Naive thymus-derived CD4-positive, alpha-beta T cell (primary cell): Measurements from ENCODE around the gene RFFL. TPM values are rescaled to one million over a fixed set of nuclear protein-coding genes. Genes with fewer than 3 reads are reported as not detected.
"Not testable (repeated sequence)": the region's sequence is repeated elsewhere in the genome, so short reads cannot be mapped to it uniquely, and the experiment has no call there.

Experiments used
- ATAC-seq: fragments of 150-1000 bp; cut with Tn5 transposase; 2 replicates; pipeline ENCODE4 v1.10.0; 2021; ENCODE audit warnings: mild to moderate bottlenecking, moderate library complexity
- CTCF ChIA-PET: fragments of 350-600 bp; sonication (Branson Sonifier 250); formaldehyde crosslinking; loops from one replicate; lab custom pipeline; 2021; ENCODE audit warnings: antibody characterized with exemption; lab: Charles Lee
- POLR2A ChIA-PET: fragments of 350-600 bp; sonication (Branson Sonifier 250); formaldehyde crosslinking; loops from one replicate; lab custom pipeline; 2021; ENCODE audit warnings: antibody characterized with exemption, inconsistent platforms; lab: Charles Lee
- DNase-seq, 9 donors: peaks; one replicate each; pipeline versions ENCODE4 v3.0.0 to v3.0.0-alpha.2; 2020 to 2022; ENCODE audit warnings: mixed read lengths in 1 of 9
- H3K27ac ChIP-seq: one replicate; pipeline ENCODE4 v1.7.0; 2013; ENCODE audit warnings: mild to moderate bottlenecking, low read depth, low read length, moderate library complexity
- H3K27me3 ChIP-seq, 2 donors: one replicate each; pipeline ENCODE4 v1.7.0; 2013; ENCODE audit warnings: low read length in 2 of 2, mild to moderate bottlenecking in 2 of 2, moderate library complexity in 2 of 2; ENCODE audit not compliant: control insufficient read depth in 2 of 2, insufficient read depth in 2 of 2
- H3K36me3 ChIP-seq, 3 experiments: 1 replicate in 2 of 3; 2 replicates in 1 of 3; pipeline ENCODE4 v1.7.0; 2013; ENCODE audit warnings: low read length in 3 of 3, mild to moderate bottlenecking in 3 of 3, moderate library complexity in 1 of 3; ENCODE audit not compliant: insufficient read depth in 3 of 3, control insufficient read depth in 2 of 3
- H3K4me1 ChIP-seq, 2 donors: one replicate each; pipeline ENCODE4 v1.7.0; 2013; ENCODE audit warnings: low read length in 2 of 2, mild to moderate bottlenecking in 2 of 2, moderate library complexity in 1 of 2; ENCODE audit not compliant: control insufficient read depth in 2 of 2, insufficient read depth in 2 of 2
- H3K4me3 ChIP-seq: 2 replicates; pipeline ENCODE4 v1.7.0; 2013; ENCODE audit warnings: mild to moderate bottlenecking, low read length
- H3K9me3 ChIP-seq, 3 experiments: 1 replicate in 2 of 3; 2 replicates in 1 of 3; pipeline ENCODE4 v1.7.0; 2013; ENCODE audit warnings: low read length in 3 of 3; ENCODE audit not compliant: control insufficient read depth in 2 of 3
- H3K27ac Mint-ChIP-seq, 9 donors: one replicate each; pipeline ENCODE4 v1.8.0; 2020 to 2022; ENCODE audit warnings: mixed read lengths in 9 of 9, mild to moderate bottlenecking in 8 of 9, moderate library complexity in 5 of 9, inconsistent platforms in 2 of 9
- H3K27me3 Mint-ChIP-seq, 5 donors: one replicate each; pipeline ENCODE4 v1.8.0; 2021 to 2022; ENCODE audit warnings: mixed read lengths in 5 of 5, mild to moderate bottlenecking in 1 of 5
- H3K36me3 Mint-ChIP-seq, 5 donors: one replicate each; pipeline ENCODE4 v1.8.0; 2020 to 2022; ENCODE audit warnings: mixed read lengths in 5 of 5, mild to moderate bottlenecking in 3 of 5, inconsistent platforms in 1 of 5
- H3K4me1 Mint-ChIP-seq, 7 donors: one replicate each; pipeline ENCODE4 v1.8.0; 2020 to 2022; ENCODE audit warnings: mixed read lengths in 7 of 7, mild to moderate bottlenecking in 3 of 7, inconsistent platforms in 1 of 7
- H3K4me3 Mint-ChIP-seq, 10 donors: one replicate each; pipeline ENCODE4 v1.8.0; 2020 to 2022; ENCODE audit warnings: mild to moderate bottlenecking in 10 of 10, mixed read lengths in 10 of 10, moderate library complexity in 6 of 10, inconsistent platforms in 2 of 10
- H3K9me3 Mint-ChIP-seq, 11 donors: one replicate each; pipeline ENCODE4 v1.8.0; 2020 to 2022; ENCODE audit warnings: mixed read lengths in 11 of 11, mild to moderate bottlenecking in 4 of 11, inconsistent platforms in 1 of 11, moderate library complexity in 1 of 11
- intact Hi-C, 2 donors: fragments of 100-400 bp; cut with micrococcal nuclease; formaldehyde crosslinking; loops; one replicate each; pipeline ENCODE4 v1.15.1; 2023
- polyA plus RNA-seq, 2 donors: library from polyadenylated mRNA; unstranded; fragments of 300-500 nt; fragmentation: Illumina TruSeq; gene quantifications; one replicate each; pipeline ENCODE4 v1.2.3, GENCODE V29; 2021
- total RNA-seq, 6 experiments: library from RNA in 5 of 6; stranded (reverse) in 5 of 6; gene quantifications; 1 replicate in 5 of 6; 2 replicates in 1 of 6; pipeline ENCODE4 v1.2.3 and lab custom pipeline; 2021 to 2026

RFFL gene
- total and polyA plus RNA-seq, 7 experiments from 2014 or later: 36.4 to 74.7 (median 47.1) TPM

DNA sequence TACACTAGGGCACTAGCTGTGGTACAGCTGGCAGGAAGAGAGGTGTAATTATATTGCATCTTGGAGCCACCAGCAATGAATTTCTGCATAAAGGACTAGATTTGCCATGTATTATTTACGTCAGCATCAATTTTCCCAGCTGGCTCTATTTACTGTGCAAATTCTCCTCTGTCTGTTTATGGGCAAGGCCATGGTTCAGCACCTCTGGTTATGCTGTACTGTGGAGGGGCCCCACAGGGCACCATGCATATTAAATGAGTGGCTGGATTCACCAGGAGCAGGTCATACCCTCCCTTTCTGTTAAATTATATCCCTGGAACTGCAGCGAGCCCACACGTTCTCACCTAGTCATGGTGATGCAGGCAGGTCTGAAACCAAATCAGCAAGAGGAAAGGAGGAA is 36.4 kb upstream of the RFFL start:
- no peak for DNase-seq
- Histone ChIP-seq H3K4me1 (no peaks in the 10 kb centered on the region), H3K27me3 (no peaks in the 10 kb centered on the region), H3K9me3 (no peaks in the 10 kb centered on the region), H3K4me3 (no peak overlapping the region), H3K27ac (no peak overlapping the region), H3K36me3 (peaks cover 0 to 43% (median 0%) of the 10 kb centered on the region in 3 experiments)
- POLR2A ChIA-PET: no interaction called here
- no peak overlapping the region for H3K4me3 Mint-ChIP-seq
- CTCF ChIA-PET: no interaction called here
- H3K36me3 Mint-ChIP-seq: peaks cover 9 to 41% (median 12%) of the 10 kb centered on the region in 5 donors
- H3K9me3 Mint-ChIP-seq: no peaks in the 10 kb centered on the region
- intact Hi-C loops: no loop called here
- no peaks in the 10 kb centered on the region for H3K27me3 Mint-ChIP-seq
- H3K27ac Mint-ChIP-seq: peak overlapping the region in 1 of 9 donors; percentile 17
- no peak for ATAC-seq
- H3K4me1 Mint-ChIP-seq: peaks cover 0 to 5% (median 0%) of the 10 kb centered on the region in 7 donors

DNA sequence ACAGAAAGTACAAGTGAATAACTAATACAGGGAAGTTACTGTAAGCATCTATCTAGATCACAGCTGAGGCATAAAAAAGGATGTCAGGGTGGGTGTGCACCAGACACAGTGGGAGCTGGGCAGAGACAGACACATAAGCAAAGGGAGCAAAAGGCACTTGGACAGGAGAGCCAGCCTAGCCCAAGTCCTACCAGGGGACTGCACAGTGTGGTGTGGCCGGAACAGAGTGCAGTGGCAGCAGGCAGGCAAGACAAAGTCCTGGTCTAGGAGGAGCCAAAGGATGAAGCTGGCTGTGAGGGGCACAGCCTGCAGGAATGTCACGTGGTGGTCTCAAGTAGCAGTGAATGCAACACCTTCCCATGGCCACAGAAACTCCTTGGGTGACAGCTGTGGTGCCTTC is 34.3 kb upstream of the RFFL start:
- peak overlapping the region in 1 of 9 donors; percentile 20 for H3K27ac Mint-ChIP-seq
- POLR2A ChIA-PET: interaction anchor here (0.5 kb wide), 1 partner anchor 241 kb away, joined by 3 read pairs; no protein-coding TSS in a partner anchor
- no peaks in the 10 kb centered on the region for H3K9me3 ChIP-seq
- peaks cover 0 to 2% (median 0%) of the 10 kb centered on the region in 7 donors for H3K4me1 Mint-ChIP-seq
- H3K9me3 Mint-ChIP-seq: peaks cover 0 to 2% (median 0%) of the 10 kb centered on the region in 11 donors
- no peaks in the 10 kb centered on the region for H3K27me3 Mint-ChIP-seq
- H3K4me3 ChIP-seq: no peak overlapping the region
- no peaks in the 10 kb centered on the region for H3K27me3 ChIP-seq
- CTCF ChIA-PET: interaction anchor here (0.7 kb wide), 1 partner anchor 68 kb away, joined by 3 read pairs; no protein-coding TSS in a partner anchor
- H3K4me3 Mint-ChIP-seq: no peak overlapping the region
- peaks cover 5 to 33% (median 12%) of the 10 kb centered on the region in 5 donors for H3K36me3 Mint-ChIP-seq
- DNase-seq (no peak), ATAC-seq (no peak)
- no peaks in the 10 kb centered on the region for H3K4me1 ChIP-seq
- intact Hi-C loops: no loop called here
- H3K36me3 ChIP-seq: peaks cover 0 to 36% (median 0%) of the 10 kb centered on the region in 3 experiments
- no peak overlapping the region for H3K27ac ChIP-seq

DNA sequence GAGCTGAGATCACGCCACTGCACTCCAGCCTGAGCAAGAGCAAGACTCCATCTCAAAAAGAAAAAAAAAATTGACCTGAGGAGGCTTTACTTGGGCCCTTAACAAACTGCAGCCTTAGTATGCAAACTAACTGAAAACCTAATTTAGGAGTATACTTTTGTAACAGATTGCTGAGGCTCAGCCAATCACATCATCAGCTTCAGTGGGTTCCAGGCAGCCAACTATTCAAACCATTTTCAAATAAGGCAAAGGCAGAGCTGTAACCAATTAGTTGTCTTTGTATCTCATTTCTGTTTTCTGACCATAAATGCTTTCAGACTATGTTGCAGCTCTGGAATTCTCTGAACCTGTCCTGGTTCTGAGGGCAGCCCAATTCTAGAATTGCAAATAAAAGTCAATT is 32.2 kb upstream of the RFFL start:
- Mint-ChIP-seq H3K9me3 (peaks cover 0 to 2% (median 0%) of the 10 kb centered on the region in 11 donors), H3K4me1 (peaks cover 0 to 8% (median 5%) of the 10 kb centered on the region in 7 donors), H3K27ac (no peak overlapping the region), H3K36me3 (peaks cover 0 to 19% (median 12%) of the 10 kb centered on the region in 5 donors), H3K27me3 (no peaks in the 10 kb centered on the region), H3K4me3 (no peak overlapping the region)
- ATAC-seq (no peak), DNase-seq (no peak)
- intact Hi-C loops: no loop called here
- no peak overlapping the region for H3K27ac ChIP-seq
- POLR2A ChIA-PET: interaction anchor here (1.0 kb wide), 1 partner anchor 13 kb away, joined by 4 read pairs; no protein-coding TSS in a partner anchor
- no peaks in the 10 kb centered on the region for H3K27me3 ChIP-seq
- CTCF ChIA-PET: interaction anchor here (0.7 kb wide), 1 partner anchor 1133 kb away, joined by 3 read pairs; no protein-coding TSS in a partner anchor
- H3K4me3 ChIP-seq: no peak overlapping the region
- no peaks in the 10 kb centered on the region for H3K9me3 ChIP-seq
- peaks cover 0 to 19% (median 0%) of the 10 kb centered on the region in 3 experiments for H3K36me3 ChIP-seq
- no peaks in the 10 kb centered on the region for H3K4me1 ChIP-seq

DNA sequence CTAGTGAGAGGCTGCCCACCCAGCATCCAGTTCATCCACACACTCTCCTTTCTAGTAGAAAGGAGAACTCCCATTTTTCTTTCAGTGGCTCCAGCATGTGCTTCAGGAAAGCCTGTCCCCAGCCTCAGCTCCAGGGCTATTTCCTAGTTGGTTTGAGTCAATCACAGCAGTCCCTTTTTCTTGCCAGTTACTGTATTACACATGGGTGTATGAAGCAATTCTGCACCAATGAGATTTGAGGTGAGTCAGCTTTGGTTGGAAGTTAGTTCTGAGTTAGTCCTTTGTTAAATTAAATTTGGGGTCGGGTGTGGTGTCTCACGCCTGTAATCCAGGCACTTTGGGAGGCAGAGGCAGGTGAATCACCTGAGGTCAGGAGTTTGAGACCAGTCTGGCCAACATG is 31.4 kb upstream of the RFFL start:
- Mint-ChIP-seq H3K4me1 (peaks cover 0 to 10% (median 8%) of the 10 kb centered on the region in 7 donors), H3K9me3 (peaks cover 0 to 2% (median 0%) of the 10 kb centered on the region in 11 donors), H3K36me3 (peaks cover 0 to 14% (median 6%) of the 10 kb centered on the region in 5 donors), H3K4me3 (no peak overlapping the region), H3K27ac (no peak overlapping the region), H3K27me3 (no peaks in the 10 kb centered on the region)
- H3K4me1 ChIP-seq: peaks cover 0 to 5% of the 10 kb centered on the region in 2 donors
- peaks cover 0 to 10% (median 0%) of the 10 kb centered on the region in 3 experiments for H3K36me3 ChIP-seq
- H3K4me3 ChIP-seq: no peak overlapping the region
- H3K9me3 ChIP-seq: no peaks in the 10 kb centered on the region
- no peak for DNase-seq
- ATAC-seq: peak; percentile 27
- H3K27ac ChIP-seq: no peak overlapping the region
- POLR2A ChIA-PET: no interaction called here
- CTCF ChIA-PET: interaction anchor here (1.0 kb wide), 1 partner anchor 24 kb away, joined by 3 read pairs; no protein-coding TSS in a partner anchor
- no peaks in the 10 kb centered on the region for H3K27me3 ChIP-seq
- intact Hi-C loops: no loop called here

DNA sequence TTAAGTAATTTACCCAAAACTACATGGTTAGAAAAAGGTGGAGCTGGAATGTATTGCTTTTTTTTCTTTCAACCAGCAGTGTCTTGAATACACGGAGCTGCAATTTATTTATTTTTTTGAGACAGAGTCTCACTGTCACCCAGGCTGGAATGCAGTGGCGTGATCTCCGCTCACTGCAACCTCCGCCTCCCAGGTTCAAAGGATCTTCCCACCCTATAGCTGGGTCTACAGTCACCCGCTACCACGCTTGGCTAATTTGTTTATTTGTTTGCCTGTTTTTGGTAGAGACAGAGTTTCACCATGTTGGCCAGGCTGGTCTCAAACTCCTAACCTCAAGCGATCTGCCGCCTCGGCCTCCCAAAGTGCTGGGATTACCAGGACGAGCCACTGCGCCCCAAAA is 27.2 kb upstream of the RFFL start:
- peak overlapping the region in 6 of 9 donors; percentile 11 to 89 (median 24) for H3K27ac Mint-ChIP-seq
- H3K4me1 ChIP-seq: peaks cover 13 to 27% of the 10 kb centered on the region in 2 donors
- H3K27me3 Mint-ChIP-seq, DNase-seq, H3K9me3 ChIP-seq, H3K27me3 ChIP-seq, ATAC-seq, H3K27ac ChIP-seq, H3K9me3 Mint-ChIP-seq, H3K36me3 ChIP-seq, intact Hi-C loops, H3K4me3 ChIP-seq: not testable (repeated sequence)
- CTCF ChIA-PET: interaction anchor here (1.6 to 2.6 kb wide), 3 partner anchors 68 to 94 kb away, joined by 7 to 25 read pairs (median 9); no protein-coding TSS in a partner anchor
- peaks cover 21 to 41% (median 35%) of the 10 kb centered on the region in 7 donors for H3K4me1 Mint-ChIP-seq
- H3K36me3 Mint-ChIP-seq: peaks cover 0 to 10% (median 0%) of the 10 kb centered on the region in 5 donors
- H3K4me3 Mint-ChIP-seq: peak overlapping the region in 8 of 10 donors; percentile 16 to 94 (median 70)
- POLR2A ChIA-PET: interaction anchor here (1.0 to 2.3 kb wide), 8 partner anchors 21 to 129 kb away, joined by 3 to 20 read pairs (median 9); partner anchors contain the start of genes CCT6B, LIG3, RFFL and ZNF830

- Mint-ChIP-seq H3K4me1 (peaks cover 21 to 49% (median 44%) of the 10 kb centered on the region in 7 donors), H3K27ac (peak overlapping the region; percentile 87 to 97 (median 92)), H3K36me3 (peaks cover 0 to 12% (median 0%) of the 10 kb centered on the region in 5 donors), H3K9me3 (peaks cover 0 to under 1% (median 0%) of the 10 kb centered on the region in 11 donors), H3K4me3 (peak overlapping the region; percentile 88 to 96 (median 92)), H3K27me3 (no peaks in the 10 kb centered on the region)
- ATAC-seq (peak; percentile 37), DNase-seq (peak in 1 of 9 donors; percentile 58)
- Histone ChIP-seq H3K4me3 (peak overlapping the region; percentile 61), H3K4me1 (peaks cover 13 to 27% of the 10 kb centered on the region in 2 donors), H3K27ac (peak overlapping the region; percentile 73), H3K36me3 (no peaks in the 10 kb centered on the region), H3K9me3 (no peaks in the 10 kb centered on the region), H3K27me3 (no peaks in the 10 kb centered on the region)
- POLR2A ChIA-PET: interaction anchor here (0.6 to 2.3 kb wide), 25 partner anchors 14 to 489 kb away, joined by 3 to 20 read pairs (median 4); partner anchors contain the start of genes CCT6B, LIG3, RAD51D and RFFL
- intact Hi-C loops: loop anchor here (1.0 to 2.0 kb wide), 18 partner anchors 15 to 547 kb away; partner anchors contain the start of genes CCT6B (in 2 of the 2), NLE1 (in 2 of the 2), RAD51D (in 2 of the 2) and RFFL (in 2 of the 2)
- CTCF ChIA-PET: interaction anchor here (0.7 to 2.6 kb wide), 18 partner anchors 17 to 450 kb away, joined by 3 to 25 read pairs (median 4); partner anchors contain the start of genes RAD51D and RFFL
Observed at GRCh38 chr17:35089586-35090296, 26.2 kb upstream of the RFFL start.
